ENCODE results near the gene PHACTR1.

Gene PHACTR1

GRCh38 chr6:12704946-12705345, 11.6 kb upstream of the PHACTR1 start:
- no peak for DNase-seq (ENCODE audit: low spot score)
- ChIA-PET POLR2A (ENCODE audit: low non-redundant PET) (no interaction called here), CTCF (no interaction called here)
- no peak overlapping the region for H3K27ac ChIP-seq
- TF ChIP-seq, protein P1, sequence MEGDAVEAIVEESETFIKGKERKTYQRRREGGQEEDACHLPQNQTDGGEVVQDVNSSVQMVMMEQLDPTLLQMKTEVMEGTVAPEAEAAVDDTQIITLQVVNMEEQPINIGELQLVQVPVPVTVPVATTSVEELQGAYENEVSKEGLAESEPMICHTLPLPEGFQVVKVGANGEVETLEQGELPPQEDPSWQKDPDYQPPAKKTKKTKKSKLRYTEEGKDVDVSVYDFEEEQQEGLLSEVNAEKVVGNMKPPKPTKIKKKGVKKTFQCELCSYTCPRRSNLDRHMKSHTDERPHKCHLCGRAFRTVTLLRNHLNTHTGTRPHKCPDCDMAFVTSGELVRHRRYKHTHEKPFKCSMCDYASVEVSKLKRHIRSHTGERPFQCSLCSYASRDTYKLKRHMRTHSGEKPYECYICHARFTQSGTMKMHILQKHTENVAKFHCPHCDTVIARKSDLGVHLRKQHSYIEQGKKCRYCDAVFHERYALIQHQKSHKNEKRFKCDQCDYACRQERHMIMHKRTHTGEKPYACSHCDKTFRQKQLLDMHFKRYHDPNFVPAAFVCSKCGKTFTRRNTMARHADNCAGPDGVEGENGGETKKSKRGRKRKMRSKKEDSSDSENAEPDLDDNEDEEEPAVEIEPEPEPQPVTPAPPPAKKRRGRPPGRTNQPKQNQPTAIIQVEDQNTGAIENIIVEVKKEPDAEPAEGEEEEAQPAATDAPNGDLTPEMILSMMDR (conservative IDR thresholded peaks at IDR 0.05; ENCODE audit: low read depth): no peak

- no peak for DNase-seq (ENCODE audit: low spot score)
- H3K27ac ChIP-seq: no peak overlapping the region
- TF ChIP-seq, protein P1 (conservative IDR thresholded peaks at IDR 0.05; ENCODE audit: low read depth): no peak
- ChIA-PET POLR2A (ENCODE audit: low non-redundant PET) (no interaction called here), CTCF (interaction anchor here (0.8 kb wide), 1 partner anchor 422 kb away, joined by 3 read pairs; no protein-coding TSS in a partner anchor)
Measured at GRCh38 chr6:12709116-12709515, 7.5 kb upstream of the PHACTR1 start.

- ChIA-PET POLR2A (ENCODE audit: low non-redundant PET) (no interaction called here), CTCF (interaction anchor here (0.6 to 0.8 kb wide), 3 partner anchors 9 to 423 kb away, joined by 3 to 4 read pairs (median 3); no protein-coding TSS in a partner anchor)
- no peak overlapping the region for H3K27ac ChIP-seq
- TF ChIP-seq, protein P1 (conservative IDR thresholded peaks at IDR 0.05; ENCODE audit: low read depth): no peak
- no peak for DNase-seq (ENCODE audit: low spot score)
Measured at GRCh38 chr6:12709556-12710232, 6.9 kb upstream of the PHACTR1 start.

GRCh38 chr6:12710921-12711320, 5.6 kb upstream of the PHACTR1 start:
- TF ChIP-seq, protein P1 (conservative IDR thresholded peaks at IDR 0.05; ENCODE audit: low read depth): no peak
- POLR2A ChIA-PET (ENCODE audit: low non-redundant PET): no interaction called here
- CTCF ChIA-PET: no interaction called here
- H3K27ac ChIP-seq: no peak overlapping the region
- DNase-seq (ENCODE audit: low spot score): no peak

GRCh38 chr6:12714022-12714421, 2.5 kb upstream of the PHACTR1 start:
- TF ChIP-seq, protein P1 (conservative IDR thresholded peaks at IDR 0.05; ENCODE audit: low read depth): no peak
- DNase-seq (ENCODE audit: low spot score): no peak
- no peak overlapping the region for H3K27ac ChIP-seq
- CTCF ChIA-PET: no interaction called here
- POLR2A ChIA-PET (ENCODE audit: low non-redundant PET): no interaction called here

- CTCF ChIA-PET: no interaction called here
- POLR2A ChIA-PET (ENCODE audit: low non-redundant PET): no interaction called here
- TF ChIP-seq, protein P1 (conservative IDR thresholded peaks at IDR 0.05; ENCODE audit: low read depth): no peak
- no peak for DNase-seq (ENCODE audit: low spot score)
- H3K27ac ChIP-seq: no peak overlapping the region
Measured at GRCh38 chr6:12715437-12715836, 1.1 kb upstream of the PHACTR1 start.
